GM19238 (cell line): ENCODE results near the gene LRRC10.

Experiments
- DNase-seq: peaks from one replicate; pipeline ENCODE4 v3.0.0; 2011; ENCODE audit warnings: low spot score; ENCODE audit not compliant: insufficient read length

Gene LRRC10

GRCh38 chr12:69570545-69571399 is 39.9 kb downstream of the LRRC10 start:
- DNase-seq = peak; percentile 10

GRCh38 chr12:69570000-69570516 is 40.6 kb downstream of the LRRC10 start:
- DNase-seq = no peak

DNA sequence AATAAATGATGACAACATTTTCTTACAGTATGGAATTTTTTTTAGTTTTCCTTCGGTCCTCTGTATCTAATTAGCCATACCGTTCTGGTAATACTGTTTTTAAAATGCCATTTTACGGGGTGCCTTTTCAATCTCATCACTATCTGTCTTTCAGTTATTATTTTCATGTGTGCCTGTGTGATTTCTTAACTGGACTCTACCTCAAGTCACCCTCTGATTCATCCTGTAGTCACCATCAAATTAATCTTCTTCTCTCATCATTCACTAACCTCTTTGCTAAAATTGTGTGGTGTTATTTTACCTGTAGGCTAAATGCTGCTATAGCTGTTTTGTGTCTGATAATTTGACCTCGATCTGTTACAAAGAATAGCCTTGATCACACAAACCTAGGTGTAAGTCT is 41.5 kb downstream of the LRRC10 start:
- DNase-seq = no peak

- DNase-seq = no peak
Measured at GRCh38 chr12:69566603-69567002, 44.1 kb downstream of the LRRC10 start.

GRCh38 chr12:69563166-69563762 is 47.4 kb downstream of the LRRC10 start:
- DNase-seq = no peak
